ENCODE measurements around the gene MAD1L1.

Gene MAD1L1

DNA sequence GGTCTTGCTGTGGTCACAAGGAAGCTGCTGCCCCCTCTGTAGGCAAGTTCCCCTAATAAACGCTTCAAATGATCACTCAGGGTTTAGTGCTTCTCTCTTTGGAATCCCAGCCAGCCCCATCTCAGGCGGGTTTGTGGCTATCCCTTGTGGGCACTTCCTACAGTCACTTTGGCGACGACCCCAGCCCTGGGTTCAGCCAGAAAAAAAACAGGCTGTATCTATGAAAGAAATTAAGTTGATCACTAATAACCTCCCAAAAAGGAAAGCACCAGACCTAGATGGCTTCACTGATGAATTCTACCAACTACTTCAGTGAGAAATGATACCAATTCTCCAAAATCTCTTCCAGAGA lies 208.2 kb downstream of the MAD1L1 start:
- ChIA-PET CTCF (no interaction called here), POLR2A (no interaction called here)
- no peaks in the 10 kb centered on the region for H3K36me3 ChIP-seq (ENCODE audit: control insufficient read depth in 2 of 2, insufficient read depth in 1 of 2, low read length in 2 of 2)
- no peak overlapping the region for H3K27ac ChIP-seq (ENCODE audit: extremely low read depth, low read depth, low read length)
- no peak overlapping the region for H3K4me3 ChIP-seq (ENCODE audit: low read depth, low read length)
- H3K4me1 ChIP-seq (ENCODE audit: control insufficient read depth, insufficient read depth, low read length), result no peaks in the 10 kb centered on the region
- TF ChIP-seq ZNF248 (tag by site-specific recombination; IDR thresholded peaks at IDR 0.05), result no peak
- TF ChIP-seq ZNF24 (tag by site-specific recombination; IDR thresholded peaks at IDR 0.05), result no peak
- no peak for TF ChIP-seq ZNF776 (tag by site-specific recombination; IDR thresholded peaks at IDR 0.05; ENCODE audit: borderline replicate concordance)
- TF ChIP-seq ZNF132 (tag by site-specific recombination; IDR thresholded peaks at IDR 0.05; ENCODE audit: borderline replicate concordance), result no peak
- no peak for TF ChIP-seq ZBTB20 (tag by site-specific recombination; IDR thresholded peaks at IDR 0.05)
- no peaks in the 10 kb centered on the region for H3K9me3 ChIP-seq (ENCODE audit: control insufficient read depth, insufficient read depth, low read depth, low read length)

DNA sequence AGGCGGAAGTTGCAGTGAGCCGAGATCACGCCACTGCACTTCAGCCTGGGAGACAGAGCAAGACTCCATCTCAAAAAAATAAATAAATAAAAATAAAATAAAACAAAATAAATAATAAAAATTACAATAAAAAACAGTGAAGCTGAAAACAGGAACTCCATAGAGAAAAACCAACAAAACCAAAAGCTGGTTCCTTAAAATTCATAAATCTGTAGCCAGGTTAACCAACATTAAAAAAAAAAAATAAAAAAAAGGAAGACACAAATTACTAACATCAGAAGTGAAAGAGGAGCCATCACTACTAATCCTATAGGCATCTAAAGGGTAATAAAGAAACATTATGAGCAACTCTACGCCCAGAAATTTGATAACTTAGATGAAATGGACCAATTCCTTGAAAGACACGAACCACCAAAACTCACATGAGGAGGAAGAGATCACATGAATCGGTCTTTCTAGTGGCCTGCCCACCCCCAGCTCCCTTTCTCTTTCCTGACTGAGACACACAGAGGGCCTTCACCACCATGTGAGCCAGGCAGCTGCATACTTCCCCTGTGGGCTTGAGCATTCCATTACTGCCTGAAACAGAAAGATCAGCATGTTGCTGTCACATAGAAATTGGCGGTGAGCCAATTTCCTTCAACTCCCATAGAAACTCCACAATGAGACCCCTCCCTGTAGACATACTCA lies 208.7 kb downstream of the MAD1L1 start:
- CTCF ChIA-PET, result interaction anchor here (0.7 kb wide), 1 partner anchor 14 kb away, joined by 3 read pairs; no protein-coding TSS in a partner anchor

DNA sequence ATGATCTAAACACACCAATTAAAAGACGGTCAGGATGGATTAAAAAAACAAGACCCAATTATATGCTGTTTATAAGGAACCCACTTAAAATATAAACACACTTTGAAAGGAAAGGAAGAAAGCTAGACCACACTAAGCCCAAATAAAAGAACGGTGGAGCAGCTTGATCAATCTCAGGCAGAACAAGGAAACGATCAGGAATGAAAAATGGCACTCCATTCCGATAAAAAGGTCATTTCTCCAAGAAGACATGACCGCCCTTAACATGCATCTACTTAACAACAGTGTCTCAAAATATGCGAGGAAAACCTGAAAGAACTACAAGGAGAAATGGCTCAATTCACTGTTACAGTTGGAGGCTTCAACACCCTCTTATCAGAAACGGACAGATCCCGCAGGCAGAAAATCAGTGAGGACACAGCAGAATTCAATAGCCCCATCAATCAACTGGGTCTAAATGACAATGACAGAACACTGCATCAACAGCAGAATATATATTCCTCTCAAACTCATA lies 210.0 kb downstream of the MAD1L1 start:
- no peaks in the 10 kb centered on the region for H3K4me1 ChIP-seq (ENCODE audit: control insufficient read depth, insufficient read depth, low read length)
- ChIA-PET CTCF (no interaction called here), POLR2A (no interaction called here)
- TF ChIP-seq ZNF530 (tag by site-specific recombination; IDR thresholded peaks at IDR 0.05; ENCODE audit: low read depth), result no peak
- TF ChIP-seq ZNF311 (tag by site-specific recombination; IDR thresholded peaks at IDR 0.05; ENCODE audit: borderline replicate concordance), result no peak
- TF ChIP-seq ZNF558 (tag by site-specific recombination; IDR thresholded peaks at IDR 0.05), result no peak
- TF ChIP-seq ZBTB8A (tag by site-specific recombination; IDR thresholded peaks at IDR 0.05), result no peak
- TF ChIP-seq, protein P1, sequence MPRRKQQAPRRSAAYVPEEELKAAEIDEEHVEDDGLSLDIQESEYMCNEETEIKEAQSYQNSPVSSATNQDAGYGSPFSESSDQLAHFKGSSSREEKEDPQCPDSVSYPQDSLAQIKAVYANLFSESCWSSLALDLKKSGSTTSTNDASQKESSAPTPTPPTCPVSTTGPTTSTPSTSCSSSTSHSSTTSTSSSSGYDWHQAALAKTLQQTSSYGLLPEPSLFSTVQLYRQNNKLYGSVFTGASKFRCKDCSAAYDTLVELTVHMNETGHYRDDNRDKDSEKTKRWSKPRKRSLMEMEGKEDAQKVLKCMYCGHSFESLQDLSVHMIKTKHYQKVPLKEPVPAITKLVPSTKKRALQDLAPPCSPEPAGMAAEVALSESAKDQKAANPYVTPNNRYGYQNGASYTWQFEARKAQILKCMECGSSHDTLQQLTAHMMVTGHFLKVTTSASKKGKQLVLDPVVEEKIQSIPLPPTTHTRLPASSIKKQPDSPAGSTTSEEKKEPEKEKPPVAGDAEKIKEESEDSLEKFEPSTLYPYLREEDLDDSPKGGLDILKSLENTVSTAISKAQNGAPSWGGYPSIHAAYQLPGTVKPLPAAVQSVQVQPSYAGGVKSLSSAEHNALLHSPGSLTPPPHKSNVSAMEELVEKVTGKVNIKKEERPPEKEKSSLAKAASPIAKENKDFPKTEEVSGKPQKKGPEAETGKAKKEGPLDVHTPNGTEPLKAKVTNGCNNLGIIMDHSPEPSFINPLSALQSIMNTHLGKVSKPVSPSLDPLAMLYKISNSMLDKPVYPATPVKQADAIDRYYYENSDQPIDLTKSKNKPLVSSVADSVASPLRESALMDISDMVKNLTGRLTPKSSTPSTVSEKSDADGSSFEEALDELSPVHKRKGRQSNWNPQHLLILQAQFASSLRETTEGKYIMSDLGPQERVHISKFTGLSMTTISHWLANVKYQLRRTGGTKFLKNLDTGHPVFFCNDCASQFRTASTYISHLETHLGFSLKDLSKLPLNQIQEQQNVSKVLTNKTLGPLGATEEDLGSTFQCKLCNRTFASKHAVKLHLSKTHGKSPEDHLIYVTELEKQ (tag by site-specific recombination; IDR thresholded peaks at IDR 0.05; ENCODE audit: borderline replicate concordance), result no peak
- no peak for TF ChIP-seq ZNF335 (tag by site-specific recombination; conservative IDR thresholded peaks at IDR 0.05)
- TF ChIP-seq ZNF274 (IDR thresholded peaks at IDR 0.05; ENCODE audit: low read length), result no peak
- TF ChIP-seq ZNF274 (tag by site-specific recombination; IDR thresholded peaks at IDR 0.05; ENCODE audit: borderline replicate concordance), result no peak

More for the DNA sequence above, 208.7 kb downstream of the MAD1L1 start:
- no peaks in the 10 kb centered on the region for H3K9me3 ChIP-seq (ENCODE audit: control insufficient read depth, insufficient read depth, low read depth, low read length)
- H3K27ac ChIP-seq (ENCODE audit: extremely low read depth, low read depth, low read length), result no peak overlapping the region
- H3K36me3 ChIP-seq (ENCODE audit: control insufficient read depth in 2 of 2, insufficient read depth in 1 of 2, low read length in 2 of 2), result no peaks in the 10 kb centered on the region
- POLR2A ChIA-PET, result no interaction called here
- no peak overlapping the region for H3K4me3 ChIP-seq (ENCODE audit: low read depth, low read length)
- TF ChIP-seq SP3 (tag by site-specific recombination; IDR thresholded peaks at IDR 0.05) (no peak), GFI1B (tag by site-specific recombination; IDR thresholded peaks at IDR 0.05) (no peak), ZNF624 (tag by site-specific recombination; IDR thresholded peaks at IDR 0.05) (no peak), REPIN1 (tag by site-specific recombination; IDR thresholded peaks at IDR 0.05; ENCODE audit: low read depth) (no peak), ZNF138 (tag by site-specific recombination; IDR thresholded peaks at IDR 0.05; ENCODE audit: borderline replicate concordance) (no peak), ZNF501 (tag by site-specific recombination; IDR thresholded peaks at IDR 0.05) (no peak), ZNF404 (tag by site-specific recombination; IDR thresholded peaks at IDR 0.05) (no peak), ZNF16 (tag by site-specific recombination; IDR thresholded peaks at IDR 0.05; ENCODE audit: low read depth) (no peak), ZNF214 (tag by site-specific recombination; IDR thresholded peaks at IDR 0.05; ENCODE audit: borderline replicate concordance) (no peak), ZNF747 (tag by site-specific recombination; IDR thresholded peaks at IDR 0.05) (no peak), BCL11A (tag by site-specific recombination; IDR thresholded peaks at IDR 0.05; ENCODE audit: low read depth) (no peak), ZNF324 (tag by site-specific recombination; IDR thresholded peaks at IDR 0.05) (no peak), OSR2 (tag by site-specific recombination; IDR thresholded peaks at IDR 0.05) (no peak), ZNF311 (tag by site-specific recombination; IDR thresholded peaks at IDR 0.05; ENCODE audit: borderline replicate concordance) (no peak), OVOL3 (tag by site-specific recombination; IDR thresholded peaks at IDR 0.05) (no peak), ZNF155 (tag by site-specific recombination; IDR thresholded peaks at IDR 0.05) (no peak)
- TF ChIP-seq, protein P2, sequence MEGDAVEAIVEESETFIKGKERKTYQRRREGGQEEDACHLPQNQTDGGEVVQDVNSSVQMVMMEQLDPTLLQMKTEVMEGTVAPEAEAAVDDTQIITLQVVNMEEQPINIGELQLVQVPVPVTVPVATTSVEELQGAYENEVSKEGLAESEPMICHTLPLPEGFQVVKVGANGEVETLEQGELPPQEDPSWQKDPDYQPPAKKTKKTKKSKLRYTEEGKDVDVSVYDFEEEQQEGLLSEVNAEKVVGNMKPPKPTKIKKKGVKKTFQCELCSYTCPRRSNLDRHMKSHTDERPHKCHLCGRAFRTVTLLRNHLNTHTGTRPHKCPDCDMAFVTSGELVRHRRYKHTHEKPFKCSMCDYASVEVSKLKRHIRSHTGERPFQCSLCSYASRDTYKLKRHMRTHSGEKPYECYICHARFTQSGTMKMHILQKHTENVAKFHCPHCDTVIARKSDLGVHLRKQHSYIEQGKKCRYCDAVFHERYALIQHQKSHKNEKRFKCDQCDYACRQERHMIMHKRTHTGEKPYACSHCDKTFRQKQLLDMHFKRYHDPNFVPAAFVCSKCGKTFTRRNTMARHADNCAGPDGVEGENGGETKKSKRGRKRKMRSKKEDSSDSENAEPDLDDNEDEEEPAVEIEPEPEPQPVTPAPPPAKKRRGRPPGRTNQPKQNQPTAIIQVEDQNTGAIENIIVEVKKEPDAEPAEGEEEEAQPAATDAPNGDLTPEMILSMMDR (tag by site-specific recombination; IDR thresholded peaks at IDR 0.05), result no peak
- TF ChIP-seq, protein P3, sequence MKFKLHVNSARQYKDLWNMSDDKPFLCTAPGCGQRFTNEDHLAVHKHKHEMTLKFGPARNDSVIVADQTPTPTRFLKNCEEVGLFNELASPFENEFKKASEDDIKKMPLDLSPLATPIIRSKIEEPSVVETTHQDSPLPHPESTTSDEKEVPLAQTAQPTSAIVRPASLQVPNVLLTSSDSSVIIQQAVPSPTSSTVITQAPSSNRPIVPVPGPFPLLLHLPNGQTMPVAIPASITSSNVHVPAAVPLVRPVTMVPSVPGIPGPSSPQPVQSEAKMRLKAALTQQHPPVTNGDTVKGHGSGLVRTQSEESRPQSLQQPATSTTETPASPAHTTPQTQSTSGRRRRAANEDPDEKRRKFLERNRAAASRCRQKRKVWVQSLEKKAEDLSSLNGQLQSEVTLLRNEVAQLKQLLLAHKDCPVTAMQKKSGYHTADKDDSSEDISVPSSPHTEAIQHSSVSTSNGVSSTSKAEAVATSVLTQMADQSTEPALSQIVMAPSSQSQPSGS (tag by site-specific recombination; IDR thresholded peaks at IDR 0.05; ENCODE audit: low read depth), result no peak
- TF ChIP-seq, protein P4, sequence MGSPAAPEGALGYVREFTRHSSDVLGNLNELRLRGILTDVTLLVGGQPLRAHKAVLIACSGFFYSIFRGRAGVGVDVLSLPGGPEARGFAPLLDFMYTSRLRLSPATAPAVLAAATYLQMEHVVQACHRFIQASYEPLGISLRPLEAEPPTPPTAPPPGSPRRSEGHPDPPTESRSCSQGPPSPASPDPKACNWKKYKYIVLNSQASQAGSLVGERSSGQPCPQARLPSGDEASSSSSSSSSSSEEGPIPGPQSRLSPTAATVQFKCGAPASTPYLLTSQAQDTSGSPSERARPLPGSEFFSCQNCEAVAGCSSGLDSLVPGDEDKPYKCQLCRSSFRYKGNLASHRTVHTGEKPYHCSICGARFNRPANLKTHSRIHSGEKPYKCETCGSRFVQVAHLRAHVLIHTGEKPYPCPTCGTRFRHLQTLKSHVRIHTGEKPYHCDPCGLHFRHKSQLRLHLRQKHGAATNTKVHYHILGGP (tag by site-specific recombination; IDR thresholded peaks at IDR 0.05), result no peak
- no peaks in the 10 kb centered on the region for H3K4me1 ChIP-seq (ENCODE audit: control insufficient read depth, insufficient read depth, low read length)

More for the DNA sequence above, 210.0 kb downstream of the MAD1L1 start:
- Histone ChIP-seq H3K4me3 (ENCODE audit: low read depth, low read length) (no peak overlapping the region), H3K36me3 (ENCODE audit: control insufficient read depth in 2 of 2, insufficient read depth in 1 of 2, low read length in 2 of 2) (no peaks in the 10 kb centered on the region), H3K27ac (ENCODE audit: extremely low read depth, low read depth, low read length) (no peak overlapping the region), H3K9me3 (ENCODE audit: control insufficient read depth, insufficient read depth, low read depth, low read length) (no peaks in the 10 kb centered on the region)

Measured in HEK293 (cell line).